HG03354 (cell line): ENCODE results near the gene METTL2B.

Source experiments
- ATAC-seq: cut with Tn5 transposase; IDR thresholded peaks from one replicate; pipeline ENCODE4 v1.9.1; 2021; ENCODE audit warnings: mild to moderate bottlenecking; ENCODE audit not compliant: unreplicated experiment, poor library complexity, severe bottlenecking

Gene METTL2B, protein sequence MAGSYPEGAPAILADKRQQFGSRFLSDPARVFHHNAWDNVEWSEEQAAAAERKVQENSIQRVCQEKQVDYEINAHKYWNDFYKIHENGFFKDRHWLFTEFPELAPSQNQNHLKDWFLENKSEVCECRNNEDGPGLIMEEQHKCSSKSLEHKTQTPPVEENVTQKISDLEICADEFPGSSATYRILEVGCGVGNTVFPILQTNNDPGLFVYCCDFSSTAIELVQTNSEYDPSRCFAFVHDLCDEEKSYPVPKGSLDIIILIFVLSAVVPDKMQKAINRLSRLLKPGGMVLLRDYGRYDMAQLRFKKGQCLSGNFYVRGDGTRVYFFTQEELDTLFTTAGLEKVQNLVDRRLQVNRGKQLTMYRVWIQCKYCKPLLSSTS

GRCh38 chr7:128476402-128477335 is at the start of gene METTL2B:
Gene METTL2B, plus strand, starts transcription at chr7:128476748. Its CDS starts 18 bp downstream, at chr7:128476766.
- peak; percentile 95 for ATAC-seq

GRCh38 chr7:128427289-128427891 is 49.2 kb upstream of the METTL2B start:
- ATAC-seq: no peak

GRCh38 chr7:128430207-128430606 is 46.3 kb upstream of the METTL2B start:
- ATAC-seq: no peak

GRCh38 chr7:128431221-128431620 is 45.3 kb upstream of the METTL2B start:
- ATAC-seq: no peak

- ATAC-seq: no peak
These were observed 44.8 kb upstream of the METTL2B start for GRCh38 chr7:128431754-128432153.

- ATAC-seq: no peak
These were observed 41.9 kb upstream of the METTL2B start for GRCh38 chr7:128434413-128435326.

- no peak for ATAC-seq
These were observed 41.2 kb upstream of the METTL2B start for GRCh38 chr7:128435327-128435686.

GRCh38 chr7:128437426-128438332 is 38.9 kb upstream of the METTL2B start:
- no peak for ATAC-seq

- no peak for ATAC-seq
These were observed 34.2 kb upstream of the METTL2B start for GRCh38 chr7:128442356-128442755.

DNA sequence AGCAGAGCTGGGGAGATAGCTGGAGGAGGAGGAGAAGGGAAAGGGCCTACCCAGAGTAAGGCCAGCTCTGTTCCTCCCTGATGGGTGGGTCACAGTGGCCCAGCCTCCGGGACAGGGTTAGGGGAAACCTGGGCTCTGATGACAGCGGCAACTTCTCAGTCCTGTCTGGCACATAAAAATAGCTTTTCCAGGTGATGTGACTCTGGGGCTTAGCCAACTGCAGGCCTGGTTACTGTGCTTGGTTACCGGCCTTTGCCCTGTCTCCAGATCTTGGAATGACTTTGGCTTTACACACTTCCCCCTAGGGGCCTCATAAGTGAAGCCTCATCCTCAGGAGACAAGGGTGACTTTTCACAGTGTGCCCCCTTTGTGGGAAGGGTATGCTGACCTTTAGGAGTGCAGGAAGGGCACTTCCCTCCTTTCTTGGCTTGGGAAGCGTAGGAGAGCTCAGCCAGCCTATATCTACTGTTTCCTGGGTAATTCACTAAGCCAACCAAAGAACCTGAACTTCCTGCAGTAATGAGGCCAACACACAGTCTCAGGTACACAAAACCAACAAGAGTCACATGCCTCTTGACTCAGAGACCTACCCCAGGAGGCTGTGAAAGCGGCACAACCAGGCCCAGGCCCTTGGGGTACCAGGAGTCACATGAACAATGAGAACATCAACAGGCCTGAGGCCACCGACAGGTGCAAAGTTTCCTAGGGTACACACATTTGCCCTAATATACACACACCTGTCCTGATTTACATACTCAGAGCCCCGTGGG is 32.5 kb upstream of the METTL2B start:
- ATAC-seq: no peak

- no peak for ATAC-seq
These were observed 30.2 kb upstream of the METTL2B start for GRCh38 chr7:128446306-128446705.

DNA sequence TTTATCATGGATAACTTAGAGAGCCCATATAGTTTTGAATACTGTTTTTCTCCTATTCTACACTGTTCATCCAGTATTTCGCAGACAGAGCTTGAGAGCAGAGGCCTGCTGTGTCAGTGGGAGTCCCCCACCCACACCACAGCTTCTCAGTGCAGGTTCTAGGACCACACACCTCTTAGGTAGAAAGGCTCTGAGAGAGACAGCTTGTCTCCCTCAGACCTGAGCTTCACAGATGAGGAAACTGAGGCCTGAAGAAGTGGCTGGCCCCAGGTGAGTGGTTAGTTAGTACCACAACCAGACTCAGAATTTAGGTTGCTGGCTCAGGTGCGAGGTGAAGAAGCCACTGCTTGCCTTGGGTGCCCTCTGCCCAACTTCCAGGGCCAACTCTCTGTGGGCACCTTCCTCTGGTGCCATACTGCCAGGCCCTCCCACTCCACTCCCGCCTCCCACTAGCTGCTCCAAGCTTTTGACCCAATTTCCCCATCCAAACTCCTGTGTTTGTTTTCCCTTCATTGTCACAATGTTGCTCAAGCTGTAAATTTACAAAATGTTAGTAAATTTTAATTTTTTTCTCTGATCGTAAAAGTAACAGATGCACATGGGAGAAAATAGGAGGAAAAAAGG is 28.5 kb upstream of the METTL2B start:
- ATAC-seq: no peak

GRCh38 chr7:128448751-128449302 is 27.7 kb upstream of the METTL2B start:
- ATAC-seq: no peak

DNA sequence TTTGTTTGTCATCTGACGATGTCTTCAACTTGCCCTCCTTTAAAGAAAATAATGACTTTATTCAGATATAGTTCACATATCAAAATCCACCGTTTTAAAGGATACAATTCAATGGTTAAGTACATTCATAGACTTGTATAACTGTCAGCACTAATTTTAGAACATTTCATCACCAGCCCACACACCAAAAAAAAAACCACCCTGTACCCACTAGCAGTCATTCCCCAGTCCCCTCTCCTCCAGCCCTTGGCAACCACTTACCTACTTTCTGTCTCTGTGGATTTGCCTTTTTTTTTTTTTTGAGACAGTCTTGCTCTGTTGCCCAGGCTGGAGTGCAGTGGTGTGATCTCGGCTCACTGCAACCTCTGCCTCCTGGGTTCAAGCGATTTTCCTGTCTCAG is 26.1 kb upstream of the METTL2B start:
- no peak for ATAC-seq

DNA sequence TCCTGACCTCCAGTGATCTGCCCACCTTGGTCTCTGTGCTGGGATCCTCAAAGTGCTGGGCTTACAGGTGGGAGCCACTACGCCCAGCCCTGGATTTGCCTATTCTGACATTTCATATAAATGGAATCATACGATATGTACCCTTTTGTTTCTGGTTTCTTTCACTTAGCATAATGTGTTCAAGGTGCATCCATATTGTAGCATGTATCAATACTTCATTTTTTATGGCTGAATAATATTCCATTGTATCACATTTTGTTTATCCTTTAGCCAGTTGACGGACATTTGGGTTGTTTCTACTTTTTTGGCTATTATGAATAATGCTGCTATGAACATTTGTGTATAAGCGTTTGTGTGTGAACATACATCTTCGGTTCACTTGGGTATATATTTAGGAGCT is 25.6 kb upstream of the METTL2B start:
- no peak for ATAC-seq

- ATAC-seq: no peak
These were observed 24.0 kb upstream of the METTL2B start for GRCh38 chr7:128452552-128452951.
